ENCODE measurements around the gene ARHGAP32. TPM values are rescaled to one million over a fixed set of nuclear protein-coding genes. Genes with fewer than 3 reads are reported as not detected.

ARHGAP32 gene
- total RNA-seq, 4 donors from 2014 or later, result 10.0 to 53.7 (median 34.1) TPM

- Histone ChIP-seq H3K4me1 (no peaks in the 10 kb centered on the region), H3K27me3 (no peaks in the 10 kb centered on the region), H3K36me3 (no peaks in the 10 kb centered on the region), H3K9me3 (no peaks in the 10 kb centered on the region), H3K27ac (no peak overlapping the region), H3K4me3 (no peak overlapping the region)
- intact Hi-C loops (cut with DNase I; ENCODE audit: low total_unique reads), result no loop called here
- no peak for TF ChIP-seq POLR2A (IDR thresholded peaks at IDR 0.05)
- no peak for TF ChIP-seq CTCF (IDR thresholded peaks at IDR 0.05)
- DNase-seq, result no peak
Measured at GRCh38 chr11:128940156-128940555, 252.0 kb downstream of the ARHGAP32 start.

DNA sequence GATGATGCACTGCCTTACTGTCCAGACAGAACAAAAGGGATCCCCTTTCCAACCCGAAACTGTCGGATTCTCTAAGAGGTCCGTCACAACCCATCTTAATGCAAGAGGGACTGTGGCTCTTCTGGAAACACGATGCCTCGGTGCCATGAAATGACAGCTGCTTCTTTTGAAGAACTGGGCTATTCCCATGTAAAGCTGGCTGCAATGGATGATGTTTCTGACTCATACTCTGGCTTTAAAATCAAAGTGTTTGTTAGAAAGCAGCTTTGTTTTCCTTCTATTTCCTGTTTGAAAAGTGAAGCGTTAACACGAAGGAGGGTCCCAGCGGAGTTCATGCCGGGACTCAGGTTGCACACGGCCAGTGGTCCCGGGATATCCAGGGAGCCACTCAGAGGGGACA is 252.5 kb downstream of the ARHGAP32 start:
- intact Hi-C loops (cut with DNase I; ENCODE audit: low total_unique reads), result no loop called here
- Histone ChIP-seq H3K27ac (no peak overlapping the region), H3K27me3 (no peaks in the 10 kb centered on the region), H3K4me1 (no peaks in the 10 kb centered on the region), H3K36me3 (no peaks in the 10 kb centered on the region), H3K9me3 (no peaks in the 10 kb centered on the region), H3K4me3 (no peak overlapping the region)
- no peak for DNase-seq
- TF ChIP-seq CTCF (IDR thresholded peaks at IDR 0.05) (no peak), POLR2A (IDR thresholded peaks at IDR 0.05) (no peak)

DNA sequence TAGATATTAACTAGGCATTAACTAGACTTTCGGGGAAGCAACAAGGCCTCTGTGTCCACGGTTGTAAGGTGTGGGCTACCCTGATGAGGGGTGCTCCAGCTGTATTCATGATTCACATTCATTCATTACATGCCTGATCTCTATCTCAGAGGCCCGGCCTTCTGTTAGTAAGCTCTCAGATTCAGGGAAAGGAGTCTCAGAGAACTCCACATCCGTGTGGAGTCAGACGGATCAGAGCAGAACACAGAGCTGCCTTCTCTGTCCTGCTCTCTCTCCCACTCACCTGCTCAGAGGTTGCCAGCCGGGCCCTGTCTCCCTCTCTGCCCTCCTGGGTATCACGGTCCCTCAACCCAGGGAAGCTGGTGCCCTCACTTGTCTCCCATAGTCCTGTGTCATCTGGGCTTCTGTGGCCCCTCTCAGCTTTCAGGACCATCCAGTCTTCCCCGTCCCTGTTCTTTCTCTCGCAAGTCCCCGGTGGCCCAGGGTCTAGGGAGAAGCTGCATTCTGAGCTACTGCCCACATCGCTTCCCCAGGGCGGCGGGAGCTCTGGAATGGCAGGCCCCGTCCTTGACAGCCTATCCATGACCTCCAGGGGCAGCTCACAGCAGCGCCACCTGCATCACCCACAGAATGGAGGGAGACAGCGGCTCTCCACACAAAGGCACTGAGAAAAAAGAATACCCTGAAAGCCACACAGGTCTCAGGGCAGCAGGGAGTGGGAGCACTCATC is 253.8 kb downstream of the ARHGAP32 start:
- H3K9me3 ChIP-seq, result no peaks in the 10 kb centered on the region
- DNase-seq, result no peak
- no peak overlapping the region for H3K4me3 ChIP-seq
- H3K4me1 ChIP-seq, result no peaks in the 10 kb centered on the region
- H3K27ac ChIP-seq, result no peak overlapping the region
- intact Hi-C loops (cut with DNase I; ENCODE audit: low total_unique reads), result no loop called here
- no peaks in the 10 kb centered on the region for H3K27me3 ChIP-seq
- no peaks in the 10 kb centered on the region for H3K36me3 ChIP-seq
- TF ChIP-seq POLR2A (IDR thresholded peaks at IDR 0.05), result no peak
- TF ChIP-seq CTCF (IDR thresholded peaks at IDR 0.05), result no peak

DNA sequence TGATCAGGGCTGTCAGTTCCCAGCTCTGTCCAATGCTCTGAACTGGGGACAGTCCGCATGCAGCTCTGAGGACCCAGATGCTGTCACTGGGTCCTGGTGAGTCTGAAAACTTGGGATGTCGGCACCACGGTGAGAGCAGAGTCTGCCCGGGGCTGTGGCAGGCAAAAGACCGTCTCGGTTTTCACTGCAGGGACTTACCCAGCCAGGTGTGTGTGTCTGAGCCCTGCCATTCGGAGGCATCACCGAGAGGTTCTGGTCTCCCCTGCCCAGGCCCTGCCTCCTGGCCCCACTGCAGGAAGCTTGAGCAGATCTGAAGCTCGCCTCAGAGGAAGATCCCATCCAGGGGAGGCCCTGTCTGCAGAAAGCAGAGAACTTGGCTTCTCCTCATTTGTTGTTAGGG is 254.6 kb downstream of the ARHGAP32 start:
- TF ChIP-seq POLR2A (IDR thresholded peaks at IDR 0.05) (no peak), CTCF (IDR thresholded peaks at IDR 0.05) (no peak)
- H3K4me3 ChIP-seq, result no peak overlapping the region
- intact Hi-C loops (cut with DNase I; ENCODE audit: low total_unique reads), result no loop called here

DNA sequence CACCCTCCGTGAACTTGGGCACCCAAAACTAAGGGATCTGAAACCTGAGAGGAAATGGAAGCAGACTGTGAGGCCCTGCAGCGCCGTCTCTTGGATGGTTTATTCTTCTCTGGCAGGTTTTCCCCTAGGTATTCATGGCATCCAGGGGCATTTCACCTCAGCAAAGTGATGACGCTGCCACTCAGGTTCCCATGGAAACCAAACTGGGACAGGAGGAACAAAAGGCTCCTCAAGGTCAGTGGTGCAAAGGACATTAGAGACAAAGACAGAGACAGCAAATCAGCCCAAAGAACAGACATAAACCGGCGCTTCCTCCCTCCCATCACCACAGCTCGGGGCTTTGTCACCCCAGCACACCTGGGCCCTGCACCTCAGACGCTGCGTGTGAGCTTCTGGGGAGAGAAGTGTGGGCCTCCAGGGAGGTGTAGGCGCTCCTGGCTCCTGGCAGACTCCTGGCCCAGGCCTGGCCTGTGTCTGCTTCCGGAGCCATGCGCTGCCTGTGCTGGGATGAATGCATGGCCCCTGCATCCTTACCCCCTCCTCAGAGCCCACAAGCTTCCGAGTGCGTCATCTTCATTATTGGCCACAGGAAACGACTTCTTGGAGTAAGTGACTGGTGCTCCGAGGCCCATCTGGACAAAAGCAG is 255.4 kb downstream of the ARHGAP32 start:
- no peaks in the 10 kb centered on the region for H3K36me3 ChIP-seq
- no peaks in the 10 kb centered on the region for H3K9me3 ChIP-seq
- intact Hi-C loops (cut with DNase I; ENCODE audit: low total_unique reads), result no loop called here
- no peak overlapping the region for H3K4me3 ChIP-seq
- no peaks in the 10 kb centered on the region for H3K4me1 ChIP-seq
- no peak for DNase-seq
- no peaks in the 10 kb centered on the region for H3K27me3 ChIP-seq
- TF ChIP-seq POLR2A (IDR thresholded peaks at IDR 0.05) (no peak), CTCF (IDR thresholded peaks at IDR 0.05) (no peak)
- H3K27ac ChIP-seq, result no peak overlapping the region

More for the DNA sequence above, 254.6 kb downstream of the ARHGAP32 start:
- Histone ChIP-seq H3K4me1 (no peaks in the 10 kb centered on the region), H3K27ac (no peak overlapping the region), H3K9me3 (no peaks in the 10 kb centered on the region), H3K27me3 (no peaks in the 10 kb centered on the region), H3K36me3 (no peaks in the 10 kb centered on the region)
- no peak for DNase-seq
